Activated T-cell treated with anti-CD3 and anti-CD28 coated beads, Interleukin-2, amount 50 U/mL, for 72 hours (primary cell): ENCODE data around the gene DCDC2C. TPM values are rescaled to one million over a fixed set of nuclear protein-coding genes. Genes with fewer than 3 reads are reported as not detected.
"Not testable (repeated sequence)": the region's sequence is repeated elsewhere in the genome, so short reads cannot be mapped to it uniquely, and the experiment has no call there.

ENCODE experiments used
- ATAC-seq, 2 donors: fragments of 150-1000 bp; cut with Tn5 transposase; replicated peaks in 1 of 2; 2 replicates each; pipeline ENCODE4 v1.10.0; 2021; ENCODE audit warnings: moderate library complexity in 2 of 2, mild to moderate bottlenecking in 1 of 2
- DNase-seq, 2 donors: peaks; one replicate each; pipeline ENCODE4 v3.0.0; 2021 to 2022; ENCODE audit warnings: mixed read lengths in 1 of 2
- H3K27ac Mint-ChIP-seq: one replicate; pipeline ENCODE4 v1.8.0; 2022; ENCODE audit warnings: mild to moderate bottlenecking, moderate library complexity, mixed read lengths
- H3K27me3 Mint-ChIP-seq: one replicate; pipeline ENCODE4 v1.8.0; 2022; ENCODE audit warnings: low read depth, mixed read lengths
- H3K36me3 Mint-ChIP-seq, 2 donors: one replicate each; pipeline ENCODE4 v1.8.0; 2022; ENCODE audit warnings: mixed read lengths in 2 of 2, mild to moderate bottlenecking in 1 of 2; ENCODE audit not compliant: insufficient read depth in 2 of 2
- H3K4me1 Mint-ChIP-seq: one replicate; pipeline ENCODE4 v1.8.0; 2022; ENCODE audit warnings: low read depth, mixed read lengths
- H3K4me3 Mint-ChIP-seq, 2 donors: one replicate each; pipeline ENCODE4 v1.8.0; 2022; ENCODE audit warnings: mild to moderate bottlenecking in 2 of 2, mixed read lengths in 2 of 2, moderate library complexity in 2 of 2
- H3K9me3 Mint-ChIP-seq, 2 donors: one replicate each; pipeline ENCODE4 v1.8.0; 2022; ENCODE audit warnings: mixed read lengths in 2 of 2
- total RNA-seq, 2 donors: library from RNA; stranded (reverse); gene quantifications; one replicate each; pipeline ENCODE4 v1.2.3, GENCODE V29; 2022

DCDC2C gene
- total RNA-seq, 2 donors from 2014 or later: not detected

GRCh38 chr2:3784731-3785130 is 81.4 kb downstream of the DCDC2C start:
- no peak for DNase-seq
- Mint-ChIP-seq H3K9me3 (no peaks in the 10 kb centered on the region), H3K27me3 (no peaks in the 10 kb centered on the region), H3K36me3 (no peaks in the 10 kb centered on the region), H3K4me3 (no peak overlapping the region), H3K27ac (no peak overlapping the region), H3K4me1 (peaks cover 6% of the 10 kb centered on the region)
- ATAC-seq: no peak

- Mint-ChIP-seq H3K36me3 (no peaks in the 10 kb centered on the region), H3K9me3 (no peaks in the 10 kb centered on the region), H3K27me3 (no peaks in the 10 kb centered on the region), H3K27ac (no peak overlapping the region), H3K4me3 (no peak overlapping the region), H3K4me1 (peaks cover 5% of the 10 kb centered on the region)
- DNase-seq (no peak), ATAC-seq (no peak)
Measured at GRCh38 chr2:3785220-3785889, 82.0 kb downstream of the DCDC2C start.

DNA sequence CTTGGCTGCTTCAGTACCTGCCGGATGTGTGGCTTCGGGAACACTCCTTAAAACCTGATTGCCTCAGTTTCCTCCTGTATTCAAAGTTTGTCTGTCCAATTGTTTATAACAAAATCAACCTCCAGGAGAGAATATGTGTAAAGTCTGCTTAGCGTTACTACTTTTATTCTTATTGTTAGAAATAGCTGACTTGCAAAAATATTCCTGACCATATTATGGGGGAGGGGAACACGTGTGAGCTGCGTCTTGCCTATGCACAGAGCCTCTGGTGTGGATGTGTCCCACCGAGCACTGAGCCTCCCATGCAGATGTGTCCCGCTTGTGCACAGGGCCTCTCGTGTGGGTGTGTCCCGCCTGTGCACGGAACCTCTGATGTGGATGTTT is 82.5 kb downstream of the DCDC2C start:
- Mint-ChIP-seq H3K27ac (no peak overlapping the region), H3K36me3 (no peaks in the 10 kb centered on the region), H3K27me3 (no peaks in the 10 kb centered on the region), H3K4me1 (peaks cover under 1% of the 10 kb centered on the region), H3K4me3 (no peak overlapping the region), H3K9me3 (no peaks in the 10 kb centered on the region)
- ATAC-seq: no peak
- no peak for DNase-seq

DNA sequence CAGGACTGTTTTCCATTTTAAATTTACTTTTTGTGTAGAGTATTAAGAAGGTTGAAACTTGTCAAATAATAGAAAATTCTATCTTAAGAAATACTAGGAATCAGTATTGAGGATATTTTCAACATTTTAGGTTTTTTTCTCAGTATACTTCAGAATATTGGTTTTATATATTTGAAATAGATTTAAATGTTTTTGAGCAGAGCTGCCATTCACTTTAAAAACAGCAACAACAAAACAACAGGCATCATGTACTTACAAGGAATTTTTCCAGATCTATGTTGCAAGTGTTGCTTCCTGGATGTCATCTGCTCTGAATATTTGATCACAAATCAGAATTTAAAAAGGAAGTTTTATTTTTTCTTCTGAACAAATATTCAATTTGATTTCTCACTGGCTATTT is 84.4 kb downstream of the DCDC2C start:
- Mint-ChIP-seq H3K4me3 (no peak overlapping the region), H3K36me3 (no peaks in the 10 kb centered on the region), H3K9me3 (no peaks in the 10 kb centered on the region), H3K4me1 (no peaks in the 10 kb centered on the region), H3K27ac (no peak overlapping the region), H3K27me3 (no peaks in the 10 kb centered on the region)
- no peak for ATAC-seq
- no peak for DNase-seq

DNA sequence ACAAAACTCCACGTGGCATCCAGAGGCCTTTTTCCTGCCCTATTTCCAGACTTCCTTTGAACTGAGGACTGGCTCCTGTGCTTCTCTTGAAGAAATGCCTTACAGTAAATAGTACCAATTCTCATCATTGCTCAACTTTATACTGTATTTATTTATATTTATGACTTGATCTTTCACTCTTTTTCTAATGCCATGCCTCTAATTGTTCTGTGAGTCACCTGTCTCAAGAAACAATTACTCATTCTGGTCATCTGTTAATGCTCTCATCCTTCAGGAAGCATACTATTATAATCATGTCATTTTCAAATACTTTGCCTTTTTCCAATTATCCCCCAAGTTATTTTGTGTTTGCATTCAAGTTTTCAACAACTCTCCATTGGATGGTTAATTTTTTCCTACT is 85.9 kb downstream of the DCDC2C start:
- DNase-seq (no peak), ATAC-seq (no peak)
- Mint-ChIP-seq H3K27ac (no peak overlapping the region), H3K4me3 (no peak overlapping the region), H3K9me3 (no peaks in the 10 kb centered on the region), H3K27me3 (no peaks in the 10 kb centered on the region), H3K36me3 (no peaks in the 10 kb centered on the region), H3K4me1 (no peaks in the 10 kb centered on the region)

- Mint-ChIP-seq H3K9me3 (no peaks in the 10 kb centered on the region), H3K4me3 (no peak overlapping the region), H3K4me1 (no peaks in the 10 kb centered on the region), H3K36me3 (no peaks in the 10 kb centered on the region), H3K27me3 (no peaks in the 10 kb centered on the region), H3K27ac (no peak overlapping the region)
- DNase-seq: no peak
- ATAC-seq: no peak
Measured at GRCh38 chr2:3793249-3793648, 89.9 kb downstream of the DCDC2C start.

GRCh38 chr2:3801506-3801905 is 98.1 kb downstream of the DCDC2C start:
- Mint-ChIP-seq H3K4me3 (no peak overlapping the region), H3K9me3 (peaks cover 4% of the 10 kb centered on the region in 2 donors), H3K27ac (no peak overlapping the region), H3K4me1 (no peaks in the 10 kb centered on the region), H3K36me3 (no peaks in the 10 kb centered on the region), H3K27me3 (peaks cover 17% of the 10 kb centered on the region)
- ATAC-seq (no peak), DNase-seq (no peak)

- Mint-ChIP-seq H3K27ac (no peak overlapping the region), H3K4me1 (no peaks in the 10 kb centered on the region), H3K27me3 (peaks cover 17% of the 10 kb centered on the region), H3K36me3 (no peaks in the 10 kb centered on the region), H3K4me3 (no peak overlapping the region), H3K9me3 (peaks cover 4 to 6% of the 10 kb centered on the region in 2 donors)
- no peak for DNase-seq
- no peak for ATAC-seq
Measured at GRCh38 chr2:3805201-3805939, 102.0 kb downstream of the DCDC2C start.

DNA sequence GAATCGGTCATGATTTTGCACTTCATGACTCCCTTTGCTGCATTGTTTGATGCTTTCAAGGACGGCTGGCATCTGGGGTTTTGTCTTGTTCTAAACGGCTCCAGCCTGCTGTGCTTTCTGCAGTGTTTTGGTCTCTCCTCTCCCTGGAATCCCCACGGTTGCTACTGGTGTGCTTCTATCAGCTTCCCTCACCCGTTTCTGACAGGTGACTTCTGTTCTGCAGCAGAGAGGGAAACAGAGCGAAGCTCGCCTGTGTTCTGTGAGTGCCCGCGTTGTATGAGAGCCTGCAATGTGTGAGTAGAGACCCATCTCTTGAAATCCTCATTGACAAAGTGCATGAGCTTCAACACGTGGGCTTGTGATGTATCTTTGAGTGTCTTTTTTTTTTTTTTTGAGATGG is 102.8 kb downstream of the DCDC2C start:
- Mint-ChIP-seq H3K4me3 (no peak overlapping the region), H3K27ac (no peak overlapping the region), H3K36me3 (no peaks in the 10 kb centered on the region), H3K9me3 (peaks cover 4 to 8% of the 10 kb centered on the region in 2 donors), H3K27me3 (peaks cover 17% of the 10 kb centered on the region), H3K4me1 (no peaks in the 10 kb centered on the region)
- DNase-seq (no peak), ATAC-seq (no peak)

- Mint-ChIP-seq H3K27ac (no peak overlapping the region), H3K36me3 (no peaks in the 10 kb centered on the region), H3K4me3 (no peak overlapping the region), H3K4me1 (no peaks in the 10 kb centered on the region), H3K27me3 (peaks cover 17% of the 10 kb centered on the region), H3K9me3 (peaks cover 4 to 9% of the 10 kb centered on the region in 2 donors)
- ATAC-seq: no peak
- DNase-seq: no peak
Measured at GRCh38 chr2:3806730-3807129, 103.4 kb downstream of the DCDC2C start.

DNA sequence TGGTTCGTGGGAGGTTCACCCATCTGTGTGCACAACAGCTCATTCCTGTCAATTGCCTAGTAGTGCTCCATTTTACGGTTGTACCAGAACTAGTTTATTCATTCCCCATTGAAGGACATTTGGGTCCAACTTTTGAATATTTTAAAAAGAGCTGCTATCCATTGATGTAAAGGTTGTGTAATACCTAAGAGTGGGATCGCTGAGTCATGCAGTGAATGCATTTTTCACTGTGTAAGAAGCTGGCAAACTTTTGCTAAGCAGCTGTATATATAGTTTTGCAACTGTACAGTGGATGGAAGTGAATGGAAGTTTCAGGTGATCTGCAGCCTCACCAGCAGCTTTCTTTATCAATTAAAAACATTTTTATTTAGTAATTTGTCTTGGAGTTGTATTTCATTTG is 104.5 kb downstream of the DCDC2C start:
- Mint-ChIP-seq H3K9me3 (peaks cover 8 to 12% of the 10 kb centered on the region in 2 donors), H3K36me3 (no peaks in the 10 kb centered on the region), H3K27ac (no peak overlapping the region), H3K4me1 (no peaks in the 10 kb centered on the region), H3K27me3 (peaks cover 17% of the 10 kb centered on the region), H3K4me3 (no peak overlapping the region)
- DNase-seq (no peak), ATAC-seq (no peak)

DNA sequence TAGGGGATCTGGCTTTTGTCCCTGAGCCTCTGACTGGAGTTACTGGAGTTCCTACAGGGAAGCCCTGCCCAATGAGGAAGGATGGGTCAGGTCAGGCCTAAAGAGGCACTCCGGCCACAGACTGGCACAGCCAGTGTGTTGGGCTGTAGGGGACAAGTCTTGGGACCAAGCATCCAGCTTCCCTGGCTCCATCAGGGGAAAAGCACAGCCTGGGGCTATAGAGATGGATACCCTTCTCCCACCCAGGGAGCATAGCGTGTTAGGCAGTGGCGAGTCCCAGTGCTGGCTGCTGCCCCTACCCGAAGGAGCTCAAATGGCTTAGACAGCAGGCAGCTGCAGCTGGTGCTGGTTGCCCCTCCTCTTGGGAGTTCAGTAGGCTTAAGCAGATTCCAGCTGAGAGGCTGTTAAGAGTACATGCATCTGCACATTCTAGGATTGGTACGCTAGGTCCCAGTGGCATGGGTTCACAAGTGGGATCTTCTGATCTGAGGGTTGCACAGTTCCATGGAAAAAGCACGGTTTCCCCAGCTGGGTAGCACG is 111.4 kb downstream of the DCDC2C start:
- Mint-ChIP-seq H3K27ac (no peak overlapping the region), H3K4me3 (no peak overlapping the region), H3K36me3 (peaks cover 0 to 2% of the 10 kb centered on the region in 2 donors), H3K9me3 (peaks cover 9 to 17% of the 10 kb centered on the region in 2 donors), H3K27me3 (no peaks in the 10 kb centered on the region), H3K4me1 (no peaks in the 10 kb centered on the region)
- ATAC-seq (no peak), DNase-seq (no peak)

GRCh38 chr2:3817144-3817543 is 113.8 kb downstream of the DCDC2C start:
- H3K9me3 Mint-ChIP-seq: peaks cover 9 to 24% of the 10 kb centered on the region in 2 donors
- H3K27ac Mint-ChIP-seq, H3K4me1 Mint-ChIP-seq, ATAC-seq, DNase-seq, H3K36me3 Mint-ChIP-seq, H3K27me3 Mint-ChIP-seq, H3K4me3 Mint-ChIP-seq: not testable (repeated sequence)
